Breast epithelium (tissue), 3 donors: ENCODE measurements around the gene CCDC157.

Source experiments
- CTCF ChIP-seq, 3 donors: fragments of 450-650 bp; IDR thresholded peaks; one replicate each; pipeline ENCODE4 v1.5.1; 2016 to 2017; ENCODE audit warnings: antibody characterized with exemption in 3 of 3, mild to moderate bottlenecking in 3 of 3, moderate library complexity in 3 of 3
- POLR2AphosphoS5 ChIP-seq, 3 donors: sonication (generic); formaldehyde crosslinking; IDR thresholded peaks; one replicate each; pipeline ENCODE4 v1.6.1; 2017; ENCODE audit warnings: antibody characterized with exemption in 3 of 3

- TF ChIP-seq POLR2AphosphoS5 (IDR thresholded peaks at IDR 0.05) (no peak), CTCF (IDR thresholded peaks at IDR 0.05) (no peak)
Observed at GRCh38 chr22:30371981-30372380, 15.2 kb downstream of the CCDC157 start.
